Upper lobe of left lung (tissue), 6 donors: ENCODE data around the gene POU2F2. TPM values are rescaled to one million over a fixed set of nuclear protein-coding genes. Genes with fewer than 3 reads are reported as not detected.

Experiments
- ATAC-seq, 2 donors: fragments of 200-7000 bp; cut with Tn5 transposase; one replicate each; pipeline ENCODE4 v1.9.1; 2022; ENCODE audit warnings: mild to moderate bottlenecking in 2 of 2, moderate library complexity in 2 of 2; ENCODE audit not compliant: low FRiP score in 2 of 2
- DNase-seq, 2 donors: peaks; one replicate each; pipeline ENCODE4 v3.0.0-alpha.2; 2019 to 2020
- H3K27ac ChIP-seq, 4 donors: fragments of 200-600 bp; sonication (generic); one replicate each; pipeline ENCODE4 v1.5.1; 2016 to 2019
- H3K27me3 ChIP-seq, 4 donors: fragments of 200-600 bp; sonication (generic); one replicate each; pipeline ENCODE4 v1.5.1; 2017 to 2019
- H3K36me3 ChIP-seq, 4 donors: fragments of 200-600 bp; sonication (generic); one replicate each; pipeline ENCODE4 v1.5.1; 2016 to 2019
- H3K4me1 ChIP-seq, 4 donors: fragments of 200-600 bp; sonication (generic); one replicate each; pipeline ENCODE4 v1.5.1; 2018 to 2019
- H3K4me3 ChIP-seq, 4 donors: fragments of 200-600 bp; sonication (generic); one replicate each; pipeline ENCODE4 v1.5.1; 2017 to 2019; ENCODE audit warnings: mild to moderate bottlenecking in 2 of 4, moderate library complexity in 1 of 4
- H3K9me3 ChIP-seq, 4 donors: fragments of 200-600 bp; sonication (generic); one replicate each; pipeline ENCODE4 v1.5.1; 2018 to 2019
- CTCF ChIP-seq, 6 experiments: fragments of 450-650 bp in 4 of 6; fragments of 200-600 bp in 2 of 6; sonication (generic) in 2 of 6; IDR thresholded peaks; one replicate each; pipeline ENCODE4 v1.5.1; 2016 to 2019; ENCODE audit warnings: antibody characterized with exemption in 6 of 6
- EP300 ChIP-seq, 4 donors: sonication (generic); formaldehyde crosslinking; IDR thresholded peaks; one replicate each; pipeline ENCODE4 v1.5.1; 2017; ENCODE audit warnings: antibody characterized with exemption in 4 of 4, control low read depth in 2 of 4
- POLR2A ChIP-seq, 4 donors: fragments of 450-650 bp; IDR thresholded peaks; one replicate each; pipeline ENCODE4 v1.5.1; 2016 to 2017; ENCODE audit warnings: antibody characterized with exemption in 4 of 4, mild to moderate bottlenecking in 2 of 4
- POLR2AphosphoS5 ChIP-seq, 2 donors: sonication (generic); formaldehyde crosslinking; IDR thresholded peaks; one replicate each; pipeline ENCODE4 v1.5.1; 2017; ENCODE audit warnings: antibody characterized with exemption in 2 of 2
- WGBS, 2 donors: methylation state at CpG; one replicate each; pipeline ENCODE4 v1.1.5; 2017 to 2018; 5-methylcytosine and 5-hydroxymethylcytosine counted together
- total RNA-seq, 6 donors: library from RNA; depleted of rRNA in 4 of 6; stranded (reverse); fragments of >200 nt in 4 of 6; gene quantifications; one replicate each; pipeline versions ENCODE4 v1.1.0 to v1.2.1, GENCODE V29; 2016 to 2021
- donor health status: DM: no; HTN: no; CAD: no; lungs with moderate emphysema.
- donor health status: DM: no; HTN: yes; CAD: no; lungs with severe emphysema.

POU2F2 gene
- total RNA-seq, 6 donors from 2014 or later, result 1.3 to 12.0 (median 5.0) TPM

DNA sequence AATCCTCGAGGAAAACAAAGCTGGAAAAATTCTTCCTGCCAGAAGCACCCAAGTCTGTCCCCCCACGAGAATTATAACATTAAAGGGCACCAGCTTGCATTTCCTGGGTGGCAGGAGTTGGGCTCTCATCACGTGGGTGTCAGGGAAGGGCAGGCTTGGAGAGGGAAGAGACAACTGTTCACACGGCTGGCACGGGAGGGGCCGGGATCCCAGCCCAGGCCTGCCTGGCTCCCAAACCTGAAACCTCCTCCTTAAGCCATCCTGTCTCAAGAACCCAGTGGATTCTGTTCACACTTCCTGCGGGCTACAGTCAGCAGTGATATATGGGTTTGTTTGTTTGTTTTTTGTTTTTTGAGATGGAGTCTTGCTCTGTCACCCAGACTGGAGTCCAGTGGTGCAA lies 74.4 kb downstream of the POU2F2 start:
- H3K4me1 ChIP-seq, result no peaks in the 10 kb centered on the region
- no peak for TF ChIP-seq CTCF (IDR thresholded peaks at IDR 0.05)
- TF ChIP-seq EP300 (IDR thresholded peaks at IDR 0.05), result no peak
- TF ChIP-seq POLR2AphosphoS5 (IDR thresholded peaks at IDR 0.05), result no peak
- no peak for TF ChIP-seq POLR2A (IDR thresholded peaks at IDR 0.05)
- H3K36me3 ChIP-seq, result no peaks in the 10 kb centered on the region
- H3K27ac ChIP-seq, result no peak overlapping the region
- H3K9me3 ChIP-seq, result no peaks in the 10 kb centered on the region
- H3K4me3 ChIP-seq, result no peak overlapping the region
- DNase-seq, result no peak
- no peaks in the 10 kb centered on the region for H3K27me3 ChIP-seq
- ATAC-seq, result no peak
- 74% methylated on average over 4 to 7 of the region's 7 CpGs for WGBS, 2 donors

DNA sequence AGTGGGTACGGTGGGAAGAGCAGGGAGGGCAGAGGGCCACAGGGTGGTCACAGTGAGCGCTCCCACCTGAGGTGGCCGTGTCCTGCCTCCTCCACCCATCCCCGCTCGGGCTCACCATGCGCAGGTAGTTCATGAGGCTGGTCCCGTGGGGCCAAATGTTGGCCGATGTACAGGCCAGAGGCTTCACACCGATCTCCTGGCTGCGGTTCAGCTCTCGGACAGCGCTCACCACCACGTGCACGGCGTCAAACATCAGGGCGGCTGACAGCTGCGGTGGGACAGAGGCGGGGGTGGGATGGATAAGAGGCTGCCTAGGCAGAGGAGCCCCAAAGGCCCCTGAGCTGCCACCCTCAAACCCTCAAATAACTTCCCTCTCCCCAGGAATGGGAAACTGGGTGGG lies 78.0 kb downstream of the POU2F2 start:
- H3K27me3 ChIP-seq, result no peaks in the 10 kb centered on the region
- H3K27ac ChIP-seq, result no peak overlapping the region
- H3K4me1 ChIP-seq, result no peaks in the 10 kb centered on the region
- no peak for TF ChIP-seq POLR2AphosphoS5 (IDR thresholded peaks at IDR 0.05)
- TF ChIP-seq CTCF (IDR thresholded peaks at IDR 0.05), result no peak
- TF ChIP-seq POLR2A (IDR thresholded peaks at IDR 0.05), result no peak
- TF ChIP-seq EP300 (IDR thresholded peaks at IDR 0.05), result no peak
- H3K4me3 ChIP-seq, result no peak overlapping the region
- H3K36me3 ChIP-seq, result no peaks in the 10 kb centered on the region
- H3K9me3 ChIP-seq, result no peaks in the 10 kb centered on the region
- DNase-seq (peak in 1 of 2 donors; percentile 64), ATAC-seq (no peak)
- WGBS, 2 donors, result 79 to 80% methylated on average over 9 to 15 of the region's 18 CpGs

DNA sequence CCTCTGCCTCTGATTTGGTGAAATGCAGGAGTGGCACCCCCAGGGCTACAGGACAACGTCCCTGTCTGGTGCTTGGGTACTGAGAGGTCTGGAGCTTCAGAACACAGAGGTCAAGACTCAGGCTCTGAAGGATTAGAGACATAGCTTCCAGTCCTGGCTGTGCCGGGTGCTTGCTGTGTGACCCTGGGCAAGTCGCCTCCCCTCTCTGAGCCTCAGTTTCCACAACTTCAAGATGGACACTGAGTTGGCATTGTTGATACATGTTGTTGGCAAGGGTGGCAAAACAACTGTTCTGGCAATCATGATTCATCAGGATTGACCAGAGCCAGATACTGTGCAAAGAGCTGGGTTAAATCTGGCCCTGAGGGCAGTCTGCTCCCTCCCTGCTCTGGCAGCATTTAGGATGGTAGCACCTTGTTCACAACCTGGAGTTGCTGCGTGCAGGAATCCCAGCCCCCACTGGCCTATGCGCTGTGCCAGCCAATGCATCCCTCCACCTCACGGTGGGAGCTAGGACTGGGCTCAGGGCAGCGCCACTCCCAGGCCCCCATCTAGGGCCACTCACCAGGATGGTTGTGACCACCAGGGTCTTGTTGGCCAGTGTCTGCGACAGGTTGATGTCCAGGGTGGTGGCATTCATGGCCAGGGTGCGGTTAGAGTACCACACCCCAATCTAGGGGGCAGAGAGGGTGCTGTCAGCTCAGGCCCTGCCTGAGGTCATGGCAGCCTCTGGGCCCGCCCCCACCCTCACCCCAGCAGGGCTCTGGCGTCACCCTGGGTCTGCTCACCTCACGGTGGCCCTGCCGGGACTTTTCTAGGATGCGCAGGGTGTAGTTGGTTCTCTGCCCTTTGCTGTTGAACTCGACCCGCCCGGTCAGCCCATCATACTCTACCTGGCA lies 79.0 kb downstream of the POU2F2 start:
- no peaks in the 10 kb centered on the region for H3K36me3 ChIP-seq
- H3K9me3 ChIP-seq, result no peaks in the 10 kb centered on the region
- no peak for ATAC-seq
- DNase-seq, result peak in 1 of 2 donors; percentile 53
- no peak overlapping the region for H3K27ac ChIP-seq
- H3K27me3 ChIP-seq, result no peaks in the 10 kb centered on the region
- TF ChIP-seq CTCF (IDR thresholded peaks at IDR 0.05) (no peak), POLR2A (IDR thresholded peaks at IDR 0.05) (no peak), POLR2AphosphoS5 (IDR thresholded peaks at IDR 0.05) (no peak), EP300 (IDR thresholded peaks at IDR 0.05) (no peak)
- peaks cover 0 to 4% (median 0%) of the 10 kb centered on the region in 4 donors for H3K4me1 ChIP-seq
- no peak overlapping the region for H3K4me3 ChIP-seq
- 85 to 90% methylated on average over 11 to 16 of the region's 17 CpGs for WGBS, 2 donors

DNA sequence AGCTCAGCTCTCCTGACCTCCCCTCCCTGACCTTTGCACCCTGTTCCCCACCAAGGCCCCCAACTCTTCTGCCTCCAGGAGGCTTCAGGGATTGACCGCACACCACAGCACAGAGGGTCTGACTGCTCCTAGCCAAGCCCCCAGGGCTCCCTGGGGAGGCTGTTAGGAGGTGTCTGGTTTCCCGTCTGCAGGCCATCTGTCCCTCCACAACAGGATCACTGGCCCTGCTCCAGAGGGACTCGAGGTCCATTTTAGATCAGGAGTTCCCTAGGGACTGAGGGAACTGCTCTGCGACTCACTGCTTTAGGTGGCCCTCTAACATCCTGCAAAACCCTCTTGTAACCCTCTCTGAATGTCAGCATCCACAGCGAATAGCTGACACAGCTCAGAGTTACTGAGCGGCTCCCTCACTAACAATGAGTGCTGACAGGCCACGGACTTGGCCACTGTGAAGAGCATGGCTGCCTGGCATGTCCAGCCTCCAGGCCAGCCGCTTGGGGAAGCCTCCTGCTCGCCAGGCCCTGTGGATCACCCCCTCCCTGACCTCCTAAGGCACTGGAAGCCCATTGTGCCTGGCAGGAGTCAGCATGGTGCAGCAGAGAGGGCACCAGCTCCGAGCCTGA lies 79.9 kb downstream of the POU2F2 start:
- Histone ChIP-seq H3K27ac (no peak overlapping the region), H3K4me1 (peaks cover 0 to 4% (median 0%) of the 10 kb centered on the region in 4 donors), H3K27me3 (no peaks in the 10 kb centered on the region), H3K9me3 (no peaks in the 10 kb centered on the region), H3K4me3 (no peak overlapping the region), H3K36me3 (no peaks in the 10 kb centered on the region)
- no peak for TF ChIP-seq CTCF (IDR thresholded peaks at IDR 0.05)
- no peak for TF ChIP-seq POLR2AphosphoS5 (IDR thresholded peaks at IDR 0.05)
- TF ChIP-seq POLR2A (IDR thresholded peaks at IDR 0.05), result no peak
- no peak for TF ChIP-seq EP300 (IDR thresholded peaks at IDR 0.05)
- 68 to 79% methylated on average over 5 to 10 of the region's 10 CpGs for WGBS, 2 donors
- ATAC-seq, result no peak
- no peak for DNase-seq
